Nephron progenitor cell (in vitro differentiated cells): ENCODE measurements around the gene PALLD.

ENCODE experiments used
- DNase-seq: peaks from one replicate; pipeline ENCODE4 v3.0.0; 2021
- H3K27ac Mint-ChIP-seq: 2 replicates; pipeline ENCODE4 v1.8.0; 2021; ENCODE audit warnings: mild to moderate bottlenecking, moderate library complexity, mixed read lengths
- H3K27me3 Mint-ChIP-seq: 2 replicates; pipeline ENCODE4 v1.8.0; 2021; ENCODE audit warnings: mild to moderate bottlenecking, low read depth, mixed read lengths; ENCODE audit not compliant: poor library complexity
- H3K36me3 Mint-ChIP-seq: 2 replicates; pipeline ENCODE4 v1.8.0; 2021; ENCODE audit warnings: low read depth, mixed read lengths
- H3K4me1 Mint-ChIP-seq: 2 replicates; pipeline ENCODE4 v1.8.0; 2021; ENCODE audit warnings: mixed read lengths
- H3K4me3 Mint-ChIP-seq: 2 replicates; pipeline ENCODE4 v1.8.0; 2021; ENCODE audit warnings: mild to moderate bottlenecking, moderate library complexity, mixed read lengths
- H3K9me3 Mint-ChIP-seq: 2 replicates; pipeline ENCODE4 v1.8.0; 2021; ENCODE audit warnings: mild to moderate bottlenecking, moderate library complexity, mixed read lengths
- CTCF ChIP-seq: fragments of 200-600 bp; sonication (generic); IDR thresholded peaks from 2 replicates; pipeline ENCODE4 v1.5.0; 2021; ENCODE audit warnings: antibody characterized with exemption

Gene PALLD

GRCh38 chr4:168604496-168605373 is 107.9 kb downstream of the PALLD start:
- no peak for DNase-seq
- Mint-ChIP-seq H3K9me3 (no peaks in the 10 kb centered on the region), H3K27me3 (peaks cover 8% of the 10 kb centered on the region), H3K27ac (peak overlapping the region; percentile 37), H3K36me3 (no peaks in the 10 kb centered on the region), H3K4me3 (no peak overlapping the region), H3K4me1 (peaks cover 55% of the 10 kb centered on the region)
- TF ChIP-seq CTCF: no peak

GRCh38 chr4:168605411-168605810 is 108.6 kb downstream of the PALLD start:
- peaks cover 59% of the 10 kb centered on the region for H3K4me1 Mint-ChIP-seq
- no peaks in the 10 kb centered on the region for H3K36me3 Mint-ChIP-seq
- peak overlapping the region; percentile 37 for H3K27ac Mint-ChIP-seq
- DNase-seq: no peak
- H3K4me3 Mint-ChIP-seq: no peak overlapping the region
- TF ChIP-seq CTCF: no peak
- peaks cover 8% of the 10 kb centered on the region for H3K27me3 Mint-ChIP-seq
- H3K9me3 Mint-ChIP-seq: no peaks in the 10 kb centered on the region

GRCh38 chr4:168607215-168607614 is 110.4 kb downstream of the PALLD start:
- H3K4me3 Mint-ChIP-seq: no peak overlapping the region
- no peak for TF ChIP-seq CTCF
- no peaks in the 10 kb centered on the region for H3K36me3 Mint-ChIP-seq
- no peak for DNase-seq
- H3K27me3 Mint-ChIP-seq: peaks cover 8% of the 10 kb centered on the region
- no peaks in the 10 kb centered on the region for H3K9me3 Mint-ChIP-seq
- peaks cover 71% of the 10 kb centered on the region for H3K4me1 Mint-ChIP-seq
- H3K27ac Mint-ChIP-seq: no peak overlapping the region

GRCh38 chr4:168608771-168609170 is 111.9 kb downstream of the PALLD start:
- peak overlapping the region; percentile 49 for H3K27ac Mint-ChIP-seq
- H3K4me1 Mint-ChIP-seq: peaks cover 70% of the 10 kb centered on the region
- no peak for DNase-seq
- H3K4me3 Mint-ChIP-seq: no peak overlapping the region
- H3K36me3 Mint-ChIP-seq: no peaks in the 10 kb centered on the region
- no peaks in the 10 kb centered on the region for H3K9me3 Mint-ChIP-seq
- peaks cover 8% of the 10 kb centered on the region for H3K27me3 Mint-ChIP-seq
- no peak for TF ChIP-seq CTCF

GRCh38 chr4:168609369-168609768 is 112.5 kb downstream of the PALLD start:
- Mint-ChIP-seq H3K27me3 (peaks cover 8% of the 10 kb centered on the region), H3K4me3 (no peak overlapping the region), H3K9me3 (no peaks in the 10 kb centered on the region), H3K4me1 (peaks cover 64% of the 10 kb centered on the region), H3K27ac (no peak overlapping the region), H3K36me3 (no peaks in the 10 kb centered on the region)
- DNase-seq: no peak
- TF ChIP-seq CTCF: no peak
